ENCODE data around the gene TBC1D28.
A peak's percentile ranks its signal among the peaks of the same experiment; 100 is the strongest.
"Not testable (repeated sequence)": the region's sequence is repeated elsewhere in the genome, so short reads cannot be mapped to it uniquely, and the experiment has no call there.

Gene TBC1D28
- 0 to 0.07 (median 0) reads per million in 18 experiments for total RNA-seq

- not testable (repeated sequence) for DNase-seq
Observed at GRCh38 chr17:18644291-18644690, at the start of gene TBC1D28. TBC1D28 (minus strand) TSS chr17:18644391; CDS start chr17:18641352, 3,039 bp downstream.

DNA sequence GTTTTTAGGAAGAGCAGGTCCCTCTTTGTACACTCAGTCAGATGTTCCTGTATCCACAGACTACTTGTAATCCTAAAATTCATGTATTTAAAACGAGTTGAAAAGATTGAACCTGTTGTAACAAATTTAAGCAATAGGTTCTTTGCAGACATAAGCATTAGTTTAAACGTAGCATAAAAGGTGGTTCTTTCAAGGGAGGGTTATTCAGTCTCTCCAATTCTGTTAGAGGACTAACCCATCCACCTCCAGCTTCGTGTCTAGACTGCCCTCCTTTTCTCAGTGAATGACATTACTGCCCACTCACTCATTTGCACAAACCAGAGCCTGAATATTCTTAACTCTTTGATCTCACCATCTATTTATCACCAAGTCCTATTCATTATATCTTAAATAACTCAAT is 38.5 kb upstream of the TBC1D28 start:
- not testable (repeated sequence) for DNase-seq

- DNase-seq = peak; percentile 73 to 79
Observed at GRCh38 chr17:18681767-18682571, 37.8 kb upstream of the TBC1D28 start, which contains the start of gene FOXO3B. FOXO3B (minus strand) TSS chr17:18682314; CDS start chr17:18681651, 663 bp downstream.

GRCh38 chr17:18677381-18677780 is 33.2 kb upstream of the TBC1D28 start:
- not testable (repeated sequence) for DNase-seq

DNA sequence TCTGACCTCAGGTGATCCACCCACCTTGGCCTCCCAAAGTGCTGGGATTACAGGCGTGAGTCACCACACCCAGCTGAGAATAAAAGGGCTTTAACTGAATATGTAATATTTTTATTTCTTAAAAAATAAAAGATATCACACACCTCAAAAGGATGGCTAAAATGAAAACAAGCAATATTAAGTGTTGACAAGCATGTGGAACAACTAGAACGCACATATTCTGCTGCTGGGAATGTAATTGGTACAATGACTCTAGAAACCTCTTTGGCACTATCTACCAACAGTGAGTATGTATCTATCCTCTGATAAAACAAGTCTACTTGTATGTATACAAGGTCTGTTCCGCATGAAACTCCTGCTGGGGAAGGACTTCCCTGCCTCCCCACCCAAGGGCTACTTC is 32.7 kb upstream of the TBC1D28 start:
- not testable (repeated sequence) for DNase-seq

DNA sequence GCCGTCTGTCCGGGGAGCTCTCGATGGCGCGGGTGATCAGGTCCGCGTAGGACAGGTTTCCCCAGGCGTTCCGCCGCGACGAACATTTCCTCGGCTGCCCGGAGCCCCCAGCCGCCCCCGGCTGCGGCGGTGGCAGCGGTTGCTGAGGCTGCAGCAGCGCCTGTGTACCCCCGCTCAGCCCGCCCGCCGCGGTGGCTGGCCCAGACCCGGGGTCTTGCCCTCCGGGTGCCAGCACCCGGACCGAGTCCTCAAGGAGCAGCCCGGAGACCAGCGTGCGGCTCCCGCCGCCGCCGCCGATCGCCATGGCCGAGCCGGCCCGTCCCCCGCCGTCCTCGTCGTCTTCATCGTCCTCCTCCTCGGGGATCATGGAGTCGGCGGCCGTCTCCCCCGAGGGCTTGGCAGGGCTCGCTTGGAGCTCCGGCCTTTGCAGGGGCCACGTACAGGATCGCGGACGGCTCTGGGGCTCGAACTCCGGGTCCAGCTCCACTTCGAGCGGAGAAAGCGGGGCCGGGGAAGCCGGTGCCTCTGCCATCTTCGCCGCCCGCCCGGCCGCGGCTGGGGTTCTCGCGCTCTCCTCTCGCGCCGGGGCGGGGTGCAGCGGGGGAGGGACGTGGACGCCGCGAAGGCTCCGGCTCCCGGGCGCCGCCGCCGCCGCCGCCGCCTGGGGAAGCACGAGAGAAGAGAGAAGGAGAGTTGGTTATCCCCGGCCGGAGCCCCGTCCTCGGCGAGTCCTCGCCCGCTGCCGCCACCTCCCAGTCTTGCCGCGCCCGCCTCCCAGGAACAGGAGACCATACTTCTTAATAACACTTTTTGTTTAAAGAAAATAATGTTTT is 28.4 kb upstream of the TBC1D28 start:
- DNase-seq = not testable (repeated sequence)

DNA sequence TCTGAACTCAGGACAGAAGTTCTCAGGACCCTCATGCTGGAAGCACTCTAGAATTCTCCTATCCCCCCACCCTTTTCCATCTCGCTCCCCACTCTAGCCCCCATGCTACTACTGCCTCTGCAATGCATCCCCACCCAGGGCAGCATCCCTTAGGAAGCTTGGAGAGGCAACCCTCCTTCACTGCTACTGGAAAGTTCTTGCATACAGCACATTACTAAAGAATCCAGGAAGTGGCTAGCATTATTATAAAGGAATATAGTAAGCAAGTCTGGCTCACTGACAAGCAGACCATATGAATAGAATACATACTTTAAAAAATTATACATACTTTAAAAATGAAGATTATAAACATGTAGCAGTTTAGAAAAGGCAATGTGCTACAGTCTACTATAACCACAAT is 24.4 kb upstream of the TBC1D28 start:
- not testable (repeated sequence) for DNase-seq

DNA sequence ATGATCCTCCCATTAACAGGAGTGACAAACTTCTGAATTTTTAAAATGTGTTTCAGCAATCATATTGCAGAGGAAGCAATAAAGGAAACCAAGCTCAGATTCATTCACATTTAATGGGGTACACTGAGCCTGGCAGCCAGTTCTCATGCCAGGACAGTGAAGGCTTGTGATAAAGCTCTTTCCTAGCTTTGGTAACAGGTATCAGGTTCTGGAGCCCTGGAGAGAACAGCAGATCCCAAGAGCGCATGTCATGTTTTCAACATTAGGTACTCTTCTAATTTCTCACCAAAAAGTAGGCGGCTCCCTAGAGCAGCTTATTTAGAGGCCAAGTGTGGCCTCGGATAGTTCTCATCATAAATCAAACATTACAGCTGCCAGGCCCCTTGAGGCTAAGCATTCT is 23.3 kb upstream of the TBC1D28 start:
- DNase-seq = not testable (repeated sequence)

GRCh38 chr17:18666326-18666725 is 22.1 kb upstream of the TBC1D28 start:
- DNase-seq = not testable (repeated sequence)

- not testable (repeated sequence) for DNase-seq
Observed at GRCh38 chr17:18661924-18662624, 17.9 kb upstream of the TBC1D28 start.

DNA sequence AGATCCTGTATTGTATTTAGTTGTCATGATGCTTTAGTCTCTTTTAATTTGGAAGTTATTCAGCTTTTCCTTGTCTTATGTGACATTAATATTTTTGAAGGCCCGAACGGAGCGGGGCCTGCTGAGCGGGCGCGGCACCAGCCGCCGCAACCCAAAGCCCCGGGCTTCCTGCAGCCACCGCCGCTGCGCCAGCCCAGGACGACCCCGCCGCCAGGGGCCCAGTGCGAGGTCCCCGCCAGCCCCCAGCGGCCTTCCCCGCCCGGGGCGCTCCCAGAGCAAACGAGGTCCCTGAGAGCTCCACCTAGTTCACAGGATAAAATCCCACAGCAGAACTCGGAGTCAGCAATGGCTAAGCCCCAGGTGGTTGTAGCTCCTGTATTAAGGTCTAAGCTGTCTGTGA is 5.9 kb upstream of the TBC1D28 start:
- DNase-seq = not testable (repeated sequence)

GRCh38 chr17:18643124-18643523 is 1.1 kb downstream of the TBC1D28 start:
- DNase-seq = not testable (repeated sequence)

DNA sequence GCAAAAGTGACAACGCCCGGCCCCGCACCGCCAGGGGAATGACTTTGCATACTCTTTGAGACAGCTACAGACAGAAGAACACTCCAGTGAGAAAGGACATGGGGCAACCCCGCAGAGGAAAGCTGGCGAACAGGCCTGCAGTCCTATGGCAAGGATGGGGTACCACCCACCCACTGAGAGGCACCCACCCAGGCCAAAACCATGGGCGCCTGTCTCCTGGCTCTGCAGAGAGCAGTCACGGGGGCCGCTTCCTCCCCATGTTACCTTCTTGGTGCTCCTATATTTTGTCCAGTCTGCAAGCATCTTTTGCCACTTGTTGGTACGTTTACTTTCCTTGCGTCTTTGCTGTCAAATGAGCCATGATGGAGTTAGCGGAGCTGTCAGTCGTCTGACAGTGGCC is 5.8 kb downstream of the TBC1D28 start:
- DNase-seq = not testable (repeated sequence)

GRCh38 chr17:18636237-18636636 is 8.0 kb downstream of the TBC1D28 start:
- DNase-seq = peak in 1 of 2 donors; percentile 1

GRCh38 chr17:18635773-18636172 is 8.4 kb downstream of the TBC1D28 start:
- peak in 1 of 2 donors; percentile 14 for DNase-seq

DNA sequence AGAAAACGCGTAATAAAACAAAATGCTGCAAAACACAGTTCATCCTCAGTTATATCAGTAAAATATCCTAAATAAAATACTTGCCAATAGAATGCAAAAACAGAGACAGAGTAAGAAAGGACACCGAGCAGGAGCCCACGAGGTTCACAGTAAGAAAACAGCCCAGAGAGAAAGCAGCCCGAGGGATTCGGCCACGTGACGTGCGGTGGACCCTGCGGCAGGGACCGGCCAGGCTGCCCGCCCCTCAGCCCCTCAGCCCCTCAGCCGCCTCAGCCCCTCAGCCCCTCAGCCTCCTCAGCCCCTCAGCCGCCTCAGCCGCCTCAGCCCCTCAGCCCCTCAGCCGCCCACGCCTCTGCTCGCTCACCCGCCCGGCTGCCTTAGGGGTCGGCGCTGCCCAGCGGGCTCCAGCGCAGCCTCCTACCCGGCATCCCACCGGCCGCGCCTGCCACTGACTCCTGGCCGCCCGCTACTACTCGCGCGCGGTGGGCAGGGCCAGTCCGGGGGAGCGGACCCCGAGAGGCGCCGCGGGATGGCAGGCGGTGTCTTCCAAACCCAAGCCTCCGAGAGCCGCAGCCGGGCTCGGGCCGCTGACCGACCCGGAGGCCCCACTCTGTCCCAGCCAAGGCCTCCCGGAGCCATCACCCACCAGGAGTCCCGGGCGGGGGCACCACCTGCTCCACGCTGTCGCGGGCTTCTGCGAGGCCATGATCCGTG is 9.5 kb downstream of the TBC1D28 start:
- DNase-seq = not testable (repeated sequence)

DNA sequence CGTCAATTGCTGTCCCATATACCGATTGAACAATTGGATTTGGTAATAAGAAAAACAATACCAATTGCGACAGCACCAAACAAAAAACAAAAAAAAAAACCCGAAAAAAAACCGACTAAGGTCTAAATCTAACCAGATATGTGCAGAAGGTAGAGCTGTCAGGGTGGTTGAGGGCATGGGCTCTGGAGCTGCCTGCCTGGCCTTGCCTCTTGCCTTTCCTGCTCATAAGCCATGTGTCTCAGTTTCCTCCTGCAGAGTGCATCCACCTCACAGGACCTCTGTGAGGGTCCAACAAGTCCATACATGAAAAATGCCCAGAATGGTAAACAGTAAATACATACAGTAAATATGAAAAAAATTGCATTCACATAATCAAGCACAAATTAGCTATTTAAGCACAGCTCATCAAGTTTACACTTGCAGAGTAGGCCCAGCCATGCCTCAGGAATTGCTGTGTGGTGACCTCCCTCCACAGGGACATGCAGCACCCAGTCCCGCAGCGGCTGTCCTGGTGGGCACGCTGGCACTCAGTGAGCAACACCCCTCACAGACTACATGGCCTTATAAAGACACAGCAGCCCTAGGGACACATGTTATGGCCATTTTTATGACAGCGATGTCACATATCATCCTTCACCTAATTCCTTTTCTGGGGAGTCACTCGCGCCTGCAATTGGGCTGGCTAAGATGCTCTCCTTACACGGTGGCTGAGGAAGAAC is 17.9 kb downstream of the TBC1D28 start:
- DNase-seq = no peak

DNA sequence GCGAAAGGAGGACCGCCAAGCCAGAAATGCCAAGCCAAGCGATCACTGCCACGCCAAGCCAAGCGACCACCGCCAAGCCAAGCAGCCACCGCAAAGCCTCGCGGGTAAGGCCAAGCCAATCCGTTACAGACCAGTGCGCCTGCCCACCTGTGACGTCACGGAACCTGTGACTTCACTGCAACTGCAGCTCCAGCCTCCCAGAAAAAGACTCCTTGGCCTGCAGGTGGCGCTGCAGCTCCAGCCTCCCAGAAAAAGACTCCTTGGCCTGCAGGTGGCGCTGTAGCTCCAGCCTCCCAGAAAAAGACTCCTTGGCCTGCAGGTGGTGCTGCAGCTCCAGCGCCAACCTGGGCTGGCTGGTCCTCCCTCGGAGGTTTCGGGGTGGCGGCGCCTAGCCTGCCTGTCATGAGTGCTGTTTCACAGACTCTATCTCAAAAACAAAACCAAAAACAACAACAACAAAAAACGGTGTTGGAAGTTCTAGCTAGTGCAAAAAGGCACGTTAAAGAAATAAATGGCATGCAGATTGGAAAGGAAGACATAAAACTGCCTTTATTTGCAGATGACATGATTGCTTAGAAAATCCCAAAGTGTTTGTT is 18.6 kb downstream of the TBC1D28 start:
- DNase-seq = peak; percentile 72 to 86

- not testable (repeated sequence) for DNase-seq
Observed at GRCh38 chr17:18624862-18625501, 19.2 kb downstream of the TBC1D28 start.

- DNase-seq = not testable (repeated sequence)
Observed at GRCh38 chr17:18617613-18618012, 26.6 kb downstream of the TBC1D28 start.

Measured in inflammatory macrophage (primary cell).